PC-9 (cell line): ENCODE measurements around the gene ENTHD1. TPM values are rescaled to one million over a fixed set of nuclear protein-coding genes. Genes with fewer than 3 reads are reported as not detected.
"Not testable (repeated sequence)": the region's sequence is repeated elsewhere in the genome, so short reads cannot be mapped to it uniquely, and the experiment has no call there.

Experiments
- BruUV-seq: library from RNA; stranded (reverse); fragments of 400-500 nt; replicated peaks from 2 replicates; lab custom pipeline; 2021; lab: Mats Ljungman, UMichigan
- CTCF ChIA-PET: fragments of 300-600 bp; sonication (Branson Sonifier 250); formaldehyde crosslinking; loops from one replicate; lab custom pipeline; 2022; ENCODE audit warnings: antibody characterized with exemption; lab: Charles Lee
- POLR2A ChIA-PET: fragments of 300-600 bp; sonication (Branson Sonifier 250); formaldehyde crosslinking; loops from one replicate; lab custom pipeline; 2022; ENCODE audit warnings: antibody characterized with exemption; ENCODE audit not compliant: unreplicated experiment; lab: Charles Lee
- DNase-seq, 2 experiments: peaks; one replicate each; pipeline versions ENCODE4 v3.0.0 to v3.0.0-alpha.2; 2015 to 2022; ENCODE audit warnings: mixed read lengths in 1 of 2
- H2AFZ ChIP-seq: fragments of 200-600 bp; sonication (generic); 2 replicates; pipeline ENCODE4 v1.8.1; 2017; ENCODE audit warnings: antibody characterized with exemption
- H3F3A ChIP-seq: fragments of 200-600 bp; sonication (generic); 2 replicates; pipeline ENCODE4 v1.8.1; 2017; ENCODE audit warnings: antibody characterized with exemption, mild to moderate bottlenecking, low read depth; ENCODE audit not compliant: insufficient read depth
- H3K27ac ChIP-seq: fragments of 200-600 bp; sonication (generic); 2 replicates; pipeline ENCODE4 v1.6.1; 2016; ENCODE audit warnings: mixed run types
- H3K27me3 ChIP-seq: fragments of 200-600 bp; sonication (generic); 2 replicates; pipeline ENCODE4 v1.6.1; 2016; ENCODE audit warnings: low read depth, mixed run types; ENCODE audit not compliant: insufficient read depth
- H3K36me3 ChIP-seq: fragments of 200-600 bp; sonication (generic); 2 replicates; pipeline ENCODE4 v1.6.1; 2016; ENCODE audit warnings: low read depth, mixed run types
- H3K4me1 ChIP-seq: fragments of 200-600 bp; sonication (generic); replicated peaks from 2 replicates; pipeline ENCODE4 v1.6.1; 2016; ENCODE audit warnings: mixed run types; ENCODE audit not compliant: insufficient read depth
- H3K4me2 ChIP-seq: fragments of 200-600 bp; sonication (generic); 2 replicates; pipeline ENCODE4 v1.6.1; 2017; ENCODE audit warnings: mixed run types
- H3K4me3 ChIP-seq: fragments of 200-600 bp; sonication (generic); 2 replicates; pipeline ENCODE4 v1.6.1; 2016; ENCODE audit warnings: mixed run types
- H3K79me2 ChIP-seq: fragments of 200-600 bp; sonication (generic); 2 replicates; pipeline ENCODE4 v1.6.1; 2017; ENCODE audit warnings: low read depth, mixed run types
- H3K9me2 ChIP-seq: fragments of 200-600 bp; sonication (generic); 2 replicates; pipeline ENCODE4 v1.8.1; 2017; ENCODE audit warnings: mild to moderate bottlenecking; ENCODE audit not compliant: insufficient read depth
- H3K9me3 ChIP-seq: fragments of 200-600 bp; sonication (generic); 2 replicates; pipeline ENCODE4 v1.8.1; 2016; ENCODE audit warnings: low read depth; ENCODE audit not compliant: insufficient read depth
- H4K20me1 ChIP-seq: fragments of 200-600 bp; sonication (generic); 2 replicates; pipeline ENCODE4 v1.8.1; 2017; ENCODE audit not compliant: insufficient read depth
- CTCF ChIP-seq: fragments of 200-600 bp; sonication (generic); conservative IDR thresholded peaks from 2 replicates; pipeline ENCODE4 v1.6.1; 2017; ENCODE audit warnings: mixed run types, antibody characterized with exemption, mild to moderate bottlenecking, moderate library complexity
- EZH2 ChIP-seq: fragments of 200-600 bp; sonication (generic); IDR thresholded peaks from 2 replicates; pipeline ENCODE4 v1.8.0; 2017; ENCODE audit warnings: antibody characterized with exemption, low read depth
- intact Hi-C: fragments of 100-400 bp; cut with micrococcal nuclease; formaldehyde crosslinking; loops from one replicate; pipeline ENCODE4 v1.10.0; 2022; ENCODE audit not compliant: unreplicated experiment
- total RNA-seq: library from RNA; stranded (reverse); gene quantifications from 2 replicates; pipeline ENCODE4 v1.2.3, GENCODE V29; 2021

ENTHD1 gene
- total RNA-seq, 1 experiment from 2014 or later = not detected

DNA sequence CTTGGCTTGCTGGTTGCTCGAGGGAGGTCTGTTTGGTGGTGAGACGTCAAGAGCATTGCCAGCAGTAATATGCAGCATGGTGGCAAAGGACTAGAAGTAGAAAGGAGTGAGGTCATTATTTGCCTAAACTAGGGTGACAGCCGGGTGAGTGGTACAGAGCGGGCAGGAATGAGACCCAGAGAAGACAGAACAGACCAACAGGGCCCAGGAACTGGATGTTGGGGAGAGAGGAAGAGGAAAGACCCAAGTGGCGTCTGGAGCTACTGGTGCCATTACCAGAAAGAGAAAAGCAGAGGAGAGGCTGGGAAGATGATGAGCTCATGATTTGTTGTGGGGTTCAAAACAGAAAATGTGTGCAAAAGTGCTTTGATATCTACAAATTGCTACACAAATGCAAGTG, 158.7 kb downstream of the ENTHD1 start:
- Histone ChIP-seq H3K4me3 (no peak overlapping the region), H3K27me3 (peaks cover 47% of the 10 kb centered on the region), H3K4me1 (peaks cover 6% of the 10 kb centered on the region), H3K9me3 (0 out of 2 replicates have a peak, but pooled peaks cover 4% of the 10 kb centered on the region), H3K9me2 (no peaks in the 10 kb centered on the region), H3K36me3 (no peaks in the 10 kb centered on the region), H3K27ac (no peak overlapping the region), H3K79me2 (no peaks in the 10 kb centered on the region), H3F3A (no peaks in the 10 kb centered on the region), H4K20me1 (no peaks in the 10 kb centered on the region), H3K4me2 (no peak overlapping the region), H2AFZ (no peak overlapping the region)
- CTCF ChIA-PET = no interaction called here
- no TSS peak for BruUV-seq
- POLR2A ChIA-PET = interaction anchor here (0.6 kb wide), 1 partner anchor 98 kb away, joined by 10 read pairs; no protein-coding TSS in a partner anchor
- DNase-seq = no peak
- no peak for TF ChIP-seq EZH2
- TF ChIP-seq CTCF = no peak
- intact Hi-C loops = no loop called here

DNA sequence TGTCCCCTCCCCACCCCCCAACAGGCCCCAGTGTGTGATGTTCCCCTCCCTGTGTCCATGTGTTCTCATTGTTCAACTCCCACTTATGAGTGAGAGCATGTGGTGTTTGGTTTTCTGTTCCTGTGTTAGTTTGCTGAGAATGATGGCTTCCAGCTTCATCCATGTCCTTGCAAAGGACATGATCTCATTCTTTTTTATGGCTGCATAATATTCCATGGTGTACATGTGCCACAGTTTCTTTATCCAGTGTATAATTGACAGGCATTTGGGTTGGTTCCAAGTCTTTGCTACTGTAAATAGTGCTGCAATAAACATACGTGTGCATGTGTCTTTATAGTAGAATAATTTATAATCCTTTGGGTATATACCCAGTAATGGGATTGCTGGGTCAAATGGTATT, 159.5 kb downstream of the ENTHD1 start:
- H3K79me2 ChIP-seq, intact Hi-C loops, H3K4me2 ChIP-seq, H3K9me3 ChIP-seq, H3K4me1 ChIP-seq, H4K20me1 ChIP-seq, CTCF ChIA-PET, H3K4me3 ChIP-seq, H3F3A ChIP-seq, BruUV-seq, H3K27ac ChIP-seq, H3K36me3 ChIP-seq, H2AFZ ChIP-seq, H3K9me2 ChIP-seq, DNase-seq: not testable (repeated sequence)
- peaks cover 51% of the 10 kb centered on the region for H3K27me3 ChIP-seq
- POLR2A ChIA-PET = interaction anchor here (0.6 kb wide), 1 partner anchor 13 kb away, joined by 5 read pairs; no protein-coding TSS in a partner anchor

DNA sequence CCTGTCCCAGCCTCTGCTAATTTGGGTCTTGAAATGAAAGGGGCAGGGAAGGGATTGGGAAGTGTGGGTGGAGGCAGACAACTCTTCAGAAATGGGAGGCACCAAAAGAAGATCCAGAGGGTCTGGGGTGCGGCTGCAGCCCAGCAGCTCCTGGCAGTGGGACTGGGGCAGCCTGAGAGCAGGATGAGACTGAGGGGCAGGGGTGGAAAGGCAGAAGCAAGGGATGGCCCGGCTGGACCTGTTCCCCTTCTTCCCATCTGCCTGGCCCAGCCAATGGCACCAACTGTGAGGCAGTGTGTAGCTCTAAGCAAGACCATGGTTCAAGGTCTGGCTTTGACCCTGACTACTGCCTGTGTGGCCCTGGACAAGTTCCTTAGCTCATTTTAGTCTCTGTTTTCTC, 160.4 kb downstream of the ENTHD1 start:
- CTCF ChIA-PET = no interaction called here
- TF ChIP-seq CTCF (no peak), EZH2 (no peak)
- Histone ChIP-seq H3K4me3 (no peak overlapping the region), H2AFZ (no peak overlapping the region), H3K4me1 (no peaks in the 10 kb centered on the region), H3K9me2 (no peaks in the 10 kb centered on the region), H3F3A (no peaks in the 10 kb centered on the region), H3K4me2 (no peak overlapping the region), H3K9me3 (no peaks in the 10 kb centered on the region), H3K36me3 (no peaks in the 10 kb centered on the region), H3K27me3 (peaks cover 55% of the 10 kb centered on the region), H3K79me2 (no peaks in the 10 kb centered on the region), H3K27ac (no peak overlapping the region), H4K20me1 (no peaks in the 10 kb centered on the region)
- no peak for DNase-seq
- intact Hi-C loops = no loop called here
- POLR2A ChIA-PET = interaction anchor here (0.6 kb wide), 1 partner anchor 14 kb away, joined by 5 read pairs; no protein-coding TSS in a partner anchor
- BruUV-seq = no TSS peak

DNA sequence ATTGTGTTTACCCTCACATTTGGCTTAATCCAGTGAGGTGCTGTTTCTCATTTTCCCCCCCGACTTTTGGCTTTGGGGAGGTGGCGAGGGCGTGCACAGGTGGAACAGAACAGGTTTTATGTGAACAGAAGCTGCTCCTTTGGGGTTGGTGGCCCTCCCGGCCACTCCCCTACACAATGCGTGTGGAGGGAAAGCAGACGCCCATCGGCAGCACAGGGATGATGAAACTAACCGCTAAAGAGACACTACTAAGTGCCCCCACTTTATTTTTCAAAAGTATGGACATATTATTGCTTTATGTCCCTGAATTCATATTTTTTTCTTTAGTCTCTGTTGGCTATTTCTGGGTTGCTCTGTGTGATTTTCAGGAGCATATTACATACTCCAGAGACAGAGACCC, 160.9 kb downstream of the ENTHD1 start:
- ChIA-PET CTCF (no interaction called here), POLR2A (no interaction called here)
- H3K79me2 ChIP-seq = no peaks in the 10 kb centered on the region
- no peak overlapping the region for H3K4me3 ChIP-seq
- no TSS peak for BruUV-seq
- no peak overlapping the region for H3K27ac ChIP-seq
- peaks cover 55% of the 10 kb centered on the region for H3K27me3 ChIP-seq
- no peaks in the 10 kb centered on the region for H3K36me3 ChIP-seq
- DNase-seq = no peak
- no peaks in the 10 kb centered on the region for H3K4me1 ChIP-seq
- no peaks in the 10 kb centered on the region for H4K20me1 ChIP-seq
- no peak overlapping the region for H2AFZ ChIP-seq
- TF ChIP-seq EZH2 = no peak
- TF ChIP-seq CTCF = no peak
- intact Hi-C loops = no loop called here
- no peak overlapping the region for H3K4me2 ChIP-seq
- no peaks in the 10 kb centered on the region for H3K9me3 ChIP-seq
- no peaks in the 10 kb centered on the region for H3K9me2 ChIP-seq
- H3F3A ChIP-seq = no peaks in the 10 kb centered on the region
